Measurements from ENCODE around the gene RGS12.

RGS12 gene

DNA sequence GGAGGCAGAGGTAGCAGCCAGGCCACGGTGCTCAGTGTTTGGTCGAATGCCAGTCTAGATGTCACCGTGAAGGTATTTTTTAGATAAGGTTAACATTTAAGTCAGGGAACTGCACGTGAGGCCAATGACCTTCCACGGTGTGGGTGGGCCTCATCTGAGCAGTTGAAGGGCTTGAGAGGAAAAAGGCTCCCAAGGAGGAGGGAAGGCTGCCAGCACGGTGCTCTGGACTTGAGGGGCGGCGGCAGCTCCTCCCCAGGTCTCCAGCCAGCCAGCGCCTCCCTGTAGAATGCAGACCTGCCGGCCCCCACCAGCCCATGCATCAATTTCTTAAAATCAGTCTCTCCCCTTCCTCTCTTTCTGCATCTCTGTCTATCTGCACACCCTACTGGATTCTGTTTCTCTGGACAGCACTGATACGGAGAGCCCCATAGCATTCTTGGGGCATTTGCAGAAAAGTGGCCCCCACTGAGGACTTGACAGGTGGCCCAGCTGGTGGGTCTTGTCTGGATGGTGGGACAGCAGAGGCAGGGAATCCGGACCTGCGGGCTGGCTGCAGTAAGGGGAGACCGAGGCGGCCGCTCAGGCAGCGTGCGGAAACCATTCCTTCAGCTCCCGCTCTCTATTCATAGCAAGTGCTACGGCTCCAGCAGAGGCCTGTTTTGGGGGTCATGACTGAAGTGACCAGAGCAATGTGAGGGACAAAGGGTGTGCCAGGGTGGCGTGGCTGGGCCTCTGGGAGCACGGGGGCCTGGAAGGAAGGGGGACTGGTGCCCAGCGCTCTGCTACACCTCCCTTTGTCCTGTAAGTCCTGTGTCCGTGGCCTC lies 7.9 kb upstream of the RGS12 start:
- H2AFZ ChIP-seq (ENCODE audit: low read length), result no peak overlapping the region
- no peaks in the 10 kb centered on the region for H3K79me2 ChIP-seq (ENCODE audit: insufficient read depth, low read length)
- H3K9me2 ChIP-seq (ENCODE audit: low read depth, low read length), result no peaks in the 10 kb centered on the region
- no peak overlapping the region for H3K27ac ChIP-seq (ENCODE audit: low read depth, low read length, poor library complexity, severe bottlenecking)
- TF ChIP-seq, protein P1, sequence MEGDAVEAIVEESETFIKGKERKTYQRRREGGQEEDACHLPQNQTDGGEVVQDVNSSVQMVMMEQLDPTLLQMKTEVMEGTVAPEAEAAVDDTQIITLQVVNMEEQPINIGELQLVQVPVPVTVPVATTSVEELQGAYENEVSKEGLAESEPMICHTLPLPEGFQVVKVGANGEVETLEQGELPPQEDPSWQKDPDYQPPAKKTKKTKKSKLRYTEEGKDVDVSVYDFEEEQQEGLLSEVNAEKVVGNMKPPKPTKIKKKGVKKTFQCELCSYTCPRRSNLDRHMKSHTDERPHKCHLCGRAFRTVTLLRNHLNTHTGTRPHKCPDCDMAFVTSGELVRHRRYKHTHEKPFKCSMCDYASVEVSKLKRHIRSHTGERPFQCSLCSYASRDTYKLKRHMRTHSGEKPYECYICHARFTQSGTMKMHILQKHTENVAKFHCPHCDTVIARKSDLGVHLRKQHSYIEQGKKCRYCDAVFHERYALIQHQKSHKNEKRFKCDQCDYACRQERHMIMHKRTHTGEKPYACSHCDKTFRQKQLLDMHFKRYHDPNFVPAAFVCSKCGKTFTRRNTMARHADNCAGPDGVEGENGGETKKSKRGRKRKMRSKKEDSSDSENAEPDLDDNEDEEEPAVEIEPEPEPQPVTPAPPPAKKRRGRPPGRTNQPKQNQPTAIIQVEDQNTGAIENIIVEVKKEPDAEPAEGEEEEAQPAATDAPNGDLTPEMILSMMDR (IDR thresholded peaks at IDR 0.05; ENCODE audit: low read length), result no peak
- no peak for TF ChIP-seq EZH2 (IDR thresholded peaks at IDR 0.05; ENCODE audit: borderline replicate concordance, low read length)
- H3K4me3 ChIP-seq (ENCODE audit: low read depth, low read length, poor library complexity, severe bottlenecking), result no peak overlapping the region
- no peaks in the 10 kb centered on the region for H3K9me3 ChIP-seq (ENCODE audit: low read length)
- no peaks in the 10 kb centered on the region for H3F3A ChIP-seq (ENCODE audit: insufficient read depth, low read length)
- no peak overlapping the region for H3K9ac ChIP-seq (ENCODE audit: low read length)
- H3K4me1 ChIP-seq (ENCODE audit: insufficient read depth, low read length, severe bottlenecking), result no peaks in the 10 kb centered on the region
- no peaks in the 10 kb centered on the region for H3K36me3 ChIP-seq (ENCODE audit: insufficient read depth, low read length)
- no peaks in the 10 kb centered on the region; the same call in 1 of the 2 replicates for H3K27me3 ChIP-seq (ENCODE audit: insufficient read depth, low read length)
- H3K4me2 ChIP-seq (ENCODE audit: low read length), result no peak overlapping the region
- no peaks in the 10 kb centered on the region for H4K20me1 ChIP-seq (ENCODE audit: insufficient read depth, low read length)

- TF ChIP-seq, protein P1 (IDR thresholded peaks at IDR 0.05; ENCODE audit: low read length), result no peak
- no peak for TF ChIP-seq EZH2 (IDR thresholded peaks at IDR 0.05; ENCODE audit: borderline replicate concordance, low read length)
- Histone ChIP-seq H2AFZ (ENCODE audit: low read length) (no peak overlapping the region), H3K27ac (ENCODE audit: low read depth, low read length, poor library complexity, severe bottlenecking) (no peak overlapping the region), H3K4me1 (ENCODE audit: insufficient read depth, low read length, severe bottlenecking) (no peaks in the 10 kb centered on the region), H3F3A (ENCODE audit: insufficient read depth, low read length) (no peaks in the 10 kb centered on the region), H3K4me2 (ENCODE audit: low read length) (no peak overlapping the region), H3K9me2 (ENCODE audit: low read depth, low read length) (no peaks in the 10 kb centered on the region), H3K9ac (ENCODE audit: low read length) (no peak overlapping the region), H3K27me3 (ENCODE audit: insufficient read depth, low read length) (no peaks in the 10 kb centered on the region; the same call in 1 of the 2 replicates), H3K4me3 (ENCODE audit: low read depth, low read length, poor library complexity, severe bottlenecking) (no peak overlapping the region), H3K9me3 (ENCODE audit: low read length) (no peaks in the 10 kb centered on the region), H3K79me2 (ENCODE audit: insufficient read depth, low read length) (no peaks in the 10 kb centered on the region), H3K36me3 (ENCODE audit: insufficient read depth, low read length) (no peaks in the 10 kb centered on the region), H4K20me1 (ENCODE audit: insufficient read depth, low read length) (no peaks in the 10 kb centered on the region)
Measured at GRCh38 chr4:3285558-3286334, 7.1 kb upstream of the RGS12 start.

GRCh38 chr4:3286335-3287175 lies 6.3 kb upstream of the RGS12 start:
- Histone ChIP-seq H3K9me2 (ENCODE audit: low read depth, low read length) (no peaks in the 10 kb centered on the region), H3K27ac (ENCODE audit: low read depth, low read length, poor library complexity, severe bottlenecking) (no peak overlapping the region), H3K36me3 (ENCODE audit: insufficient read depth, low read length) (no peaks in the 10 kb centered on the region), H2AFZ (ENCODE audit: low read length) (no peak overlapping the region), H3K27me3 (ENCODE audit: insufficient read depth, low read length) (no peaks in the 10 kb centered on the region; the same call in 1 of the 2 replicates), H3F3A (ENCODE audit: insufficient read depth, low read length) (no peaks in the 10 kb centered on the region), H3K4me1 (ENCODE audit: insufficient read depth, low read length, severe bottlenecking) (no peaks in the 10 kb centered on the region), H3K4me2 (ENCODE audit: low read length) (no peak overlapping the region), H3K9me3 (ENCODE audit: low read length) (no peaks in the 10 kb centered on the region), H3K4me3 (ENCODE audit: low read depth, low read length, poor library complexity, severe bottlenecking) (no peak overlapping the region), H4K20me1 (ENCODE audit: insufficient read depth, low read length) (no peaks in the 10 kb centered on the region), H3K9ac (ENCODE audit: low read length) (no peak overlapping the region), H3K79me2 (ENCODE audit: insufficient read depth, low read length) (no peaks in the 10 kb centered on the region)
- TF ChIP-seq EZH2 (IDR thresholded peaks at IDR 0.05; ENCODE audit: borderline replicate concordance, low read length), result no peak
- TF ChIP-seq, protein P1 (IDR thresholded peaks at IDR 0.05; ENCODE audit: low read length), result no peak

Measured in OCI-LY1 (cell line).